Muscle of leg (tissue), 11 donors: ENCODE results near the gene PCDHA11. TPM values are rescaled to one million over a fixed set of nuclear protein-coding genes. Genes with fewer than 3 reads are reported as not detected.
"Not testable (repeated sequence)": the region's sequence is repeated elsewhere in the genome, so short reads cannot be mapped to it uniquely, and the experiment has no call there.

Experiments
- DNase-seq: peaks from one replicate; pipeline ENCODE4 v3.0.0; 2013
- H3K27ac ChIP-seq: one replicate; pipeline ENCODE4 v1.5.1; 2013; ENCODE audit warnings: mild to moderate bottlenecking, low read length, control low read depth
- H3K27me3 ChIP-seq: one replicate; pipeline ENCODE4 v1.6.1; 2013; ENCODE audit warnings: low read length; ENCODE audit not compliant: control insufficient read depth, insufficient read depth
- H3K36me3 ChIP-seq: one replicate; pipeline ENCODE4 v1.6.1; 2013; ENCODE audit warnings: low read length; ENCODE audit not compliant: control insufficient read depth, insufficient read depth
- H3K4me1 ChIP-seq: one replicate; pipeline ENCODE4 v1.6.1; 2013; ENCODE audit warnings: low read length; ENCODE audit not compliant: control insufficient read depth, insufficient read depth
- H3K4me3 ChIP-seq: one replicate; pipeline ENCODE4 v1.5.1; 2013; ENCODE audit warnings: low read length, control low read depth
- H3K9me3 ChIP-seq: replicated peaks from 2 replicates; pipeline ENCODE4 v1.6.1; 2013; ENCODE audit warnings: low read depth, low read length; ENCODE audit not compliant: control insufficient read depth
- WGBS: methylation state at CpG from one replicate; pipeline ENCODE4 v1.1.5; 2013; ENCODE audit warnings: missing lambda C conversion rate; ENCODE audit not compliant: insufficient coverage; 5-methylcytosine and 5-hydroxymethylcytosine counted together
- polyA plus RNA-seq, 8 donors: library from polyadenylated mRNA; unstranded; fragments of 120-200 nt; gene quantifications; one replicate each; pipeline versions ENCODE4 v1.2.1 to v1.2.3, GENCODE V29; 2013; ENCODE audit warnings: inconsistent platforms in 1 of 8, low replicate concordance in 1 of 8; ENCODE audit not compliant: insufficient read length in 8 of 8, insufficient read depth in 1 of 8
- total RNA-seq: library from RNA; stranded (reverse); fragments of 120-200 nt; gene quantifications from one replicate; pipeline ENCODE4 v1.2.4, GENCODE V29; 2013

The PCDHA11 gene
- total and polyA plus RNA-seq, 9 donors: 0.04 to 0.43 (median 0.09) TPM; not detected in 3

- 41% methylated on average over 90 of the region's 106 CpGs for WGBS
- H3K27ac ChIP-seq, H3K9me3 ChIP-seq, H3K36me3 ChIP-seq, H3K4me3 ChIP-seq, H3K4me1 ChIP-seq, DNase-seq: not testable (repeated sequence)
- H3K27me3 ChIP-seq: peaks cover 10% of the 10 kb centered on the region
Observed at GRCh38 chr5:140829511-140830501, 39.0 kb upstream of the PCDHA11 start.

DNA sequence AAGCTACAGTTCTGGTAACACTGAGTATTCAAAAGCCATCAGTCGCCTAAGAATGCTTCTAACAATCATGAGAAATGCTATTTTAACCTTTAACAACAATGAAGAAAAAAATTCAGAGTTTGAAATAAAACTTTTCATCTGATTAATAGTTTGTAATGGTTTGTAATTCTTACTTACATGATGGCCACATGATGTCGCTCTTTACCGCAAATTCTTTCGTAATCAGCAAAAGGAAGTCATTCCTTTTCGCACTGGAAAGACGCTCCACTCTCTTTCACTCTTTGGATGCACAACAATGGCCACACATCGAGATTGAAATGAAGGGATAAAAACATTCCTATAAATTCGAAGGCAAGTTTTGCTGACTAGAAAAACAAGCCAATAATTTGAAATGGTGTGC, 34.8 kb upstream of the PCDHA11 start, which contains the start of gene PCDHA7:
Gene PCDHA7 (plus strand): TSS at position 277 of the 400 bp plus-strand sequence. CDS start 115 bp downstream, at position 392.
- no peak within 1 kb of the TSS for H3K27ac ChIP-seq
- no peak within 1 kb of the TSS for H3K4me3 ChIP-seq
- H3K27me3 ChIP-seq: peaks cover 12% of the 10 kb centered on the region
- WGBS: no CpG with 5 or more reads among the region's 8 CpGs
- no peaks in the 10 kb centered on the region for H3K36me3 ChIP-seq
- peaks cover 21% of the 10 kb centered on the region for H3K9me3 ChIP-seq
- H3K4me1 ChIP-seq: no peaks in the 10 kb centered on the region
- peak; percentile 2 for DNase-seq

DNA sequence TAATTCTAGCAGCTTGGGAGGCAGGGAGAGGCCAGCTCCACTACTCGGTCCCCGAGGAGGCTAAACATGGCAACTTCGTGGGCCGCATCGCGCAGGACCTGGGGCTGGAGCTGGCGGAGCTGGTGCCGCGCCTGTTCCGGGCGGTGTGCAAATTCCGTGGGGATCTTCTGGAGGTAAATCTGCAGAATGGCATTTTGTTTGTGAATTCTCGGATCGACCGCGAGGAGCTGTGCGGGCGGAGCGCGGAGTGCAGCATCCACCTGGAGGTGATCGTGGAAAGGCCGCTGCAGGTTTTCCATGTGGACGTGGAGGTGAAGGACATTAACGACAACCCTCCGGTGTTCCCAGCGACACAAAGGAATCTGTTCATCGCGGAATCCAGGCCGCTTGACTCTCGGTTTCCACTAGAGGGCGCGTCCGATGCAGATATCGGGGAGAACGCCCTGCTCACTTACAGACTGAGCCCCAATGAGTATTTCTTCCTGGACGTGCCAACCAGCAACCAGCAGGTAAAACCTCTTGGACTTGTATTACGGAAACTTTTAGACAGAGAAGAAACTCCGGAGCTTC, 34.2 kb upstream of the PCDHA11 start:
- H3K9me3 ChIP-seq: peaks cover 21% of the 10 kb centered on the region
- not testable (repeated sequence) for H3K27ac ChIP-seq, DNase-seq, H3K36me3 ChIP-seq, H3K4me1 ChIP-seq, H3K4me3 ChIP-seq
- WGBS: 25% methylated on average over 15 of the region's 38 CpGs
- peaks cover 12% of the 10 kb centered on the region for H3K27me3 ChIP-seq

GRCh38 chr5:140835622-140836510, 32.9 kb upstream of the PCDHA11 start:
- H3K9me3 ChIP-seq: peaks cover 17% of the 10 kb centered on the region
- WGBS: 37% methylated on average over 103 of the region's 103 CpGs
- no peak overlapping the region for H3K4me3 ChIP-seq
- no peaks in the 10 kb centered on the region for H3K36me3 ChIP-seq
- H3K27ac ChIP-seq: no peak overlapping the region
- peaks cover 7% of the 10 kb centered on the region for H3K27me3 ChIP-seq
- DNase-seq: no peak
- no peaks in the 10 kb centered on the region for H3K4me1 ChIP-seq

DNA sequence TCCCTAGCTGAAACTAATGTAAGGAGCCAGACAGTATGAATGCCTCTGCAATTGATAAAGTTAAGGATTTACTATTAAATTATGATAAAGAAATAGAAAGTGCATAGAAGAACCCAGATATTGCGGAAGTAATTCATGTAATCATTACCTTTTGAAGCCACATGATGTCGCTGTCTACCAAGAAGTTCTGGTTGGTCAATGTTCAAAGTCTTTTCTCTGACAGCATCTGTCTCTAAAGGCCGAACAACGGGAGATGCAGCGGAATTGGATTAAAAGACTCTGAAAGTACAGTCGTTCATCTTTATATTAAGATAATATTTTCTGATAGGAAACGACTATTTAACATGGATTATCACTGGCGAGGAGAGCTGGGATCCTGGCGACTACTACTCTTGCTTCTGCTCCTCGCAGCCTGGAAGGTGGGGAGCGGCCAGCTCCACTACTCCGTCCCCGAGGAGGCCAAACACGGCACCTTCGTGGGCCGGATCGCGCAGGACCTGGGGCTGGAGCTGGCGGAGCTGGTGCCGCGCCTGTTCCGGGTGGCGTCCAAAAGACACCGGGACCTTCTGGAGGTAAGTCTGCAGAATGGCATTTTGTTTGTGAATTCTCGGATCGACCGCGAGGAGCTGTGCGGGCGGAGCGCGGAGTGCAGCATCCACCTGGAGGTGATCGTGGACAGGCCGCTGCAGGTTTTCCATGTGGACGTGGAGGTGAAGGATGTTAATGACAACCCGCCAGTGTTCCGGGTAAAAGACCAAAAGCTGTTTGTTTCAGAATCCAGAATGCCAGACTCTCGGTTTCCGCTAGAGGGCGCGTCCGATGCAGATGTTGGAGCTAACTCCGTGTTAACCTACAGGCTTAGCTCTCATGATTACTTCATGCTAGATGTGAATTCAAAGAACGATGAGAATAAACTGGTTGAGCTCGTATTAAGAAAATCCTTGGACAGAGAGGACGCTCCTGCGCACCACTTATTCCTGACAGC, 27.5 kb upstream of the PCDHA11 start, which contains the start of gene PCDHA8:
Gene PCDHA8 (plus strand): TSS at position 210 of the 985 bp plus-strand sequence. CDS start 135 bp downstream, at position 345.
- H3K36me3 ChIP-seq: no peaks in the 10 kb centered on the region
- H3K9me3 ChIP-seq: peaks cover 16% of the 10 kb centered on the region
- no peaks in the 10 kb centered on the region for H3K27me3 ChIP-seq
- WGBS: 17% methylated on average over 14 of the region's 47 CpGs
- no peak within 1 kb of the TSS for H3K4me3 ChIP-seq
- no peak for DNase-seq
- H3K4me1 ChIP-seq: no peaks in the 10 kb centered on the region
- H3K27ac ChIP-seq: no peak within 1 kb of the TSS

GRCh38 chr5:140842798-140843733, 25.7 kb upstream of the PCDHA11 start:
- Histone ChIP-seq H3K4me1 (no peaks in the 10 kb centered on the region), H3K9me3 (peaks cover 11% of the 10 kb centered on the region), H3K36me3 (no peaks in the 10 kb centered on the region), H3K27ac (no peak overlapping the region), H3K27me3 (no peaks in the 10 kb centered on the region), H3K4me3 (no peak overlapping the region)
- DNase-seq: no peak
- 43% methylated on average over 42 of the region's 87 CpGs for WGBS

- WGBS: 40% methylated on average over 2 of the region's 48 CpGs
Observed at GRCh38 chr5:140848139-140849102, 20.3 kb upstream of the PCDHA11 start, which contains the start of gene PCDHA9. TSS of gene PCDHA9 (plus strand) at chr5:140848382. CDS start at chr5:140848496, 114 bp downstream.

More at GRCh38 chr5:140848139-140849102, 20.3 kb upstream of the PCDHA11 start, which contains the start of gene PCDHA9:
- not testable (repeated sequence) for H3K9me3 ChIP-seq, DNase-seq, H3K27ac ChIP-seq, H3K27me3 ChIP-seq, H3K4me1 ChIP-seq, H3K4me3 ChIP-seq, H3K36me3 ChIP-seq
